Measurements from ENCODE around the gene RAB3A.

Gene RAB3A

GRCh38 chr19:18203863-18204393 is at the start of gene RAB3A:
TSS of gene RAB3A (minus strand) at chr19:18204042. CDS start at chr19:18202740, 1,302 bp downstream.
- DNase-seq (ENCODE audit: low read depth in 2 of 2), result peak; percentile 99 to 100

- no peak for DNase-seq (ENCODE audit: low read depth in 2 of 2)
These were observed 49.3 kb upstream of the RAB3A start for GRCh38 chr19:18253130-18253529.

GRCh38 chr19:18252370-18252717 is 48.5 kb upstream of the RAB3A start:
- DNase-seq (ENCODE audit: low read depth in 2 of 2), result no peak

GRCh38 chr19:18251587-18252369 is 47.9 kb upstream of the RAB3A start:
- peak; percentile 52 to 78 for DNase-seq (ENCODE audit: low read depth in 2 of 2)

GRCh38 chr19:18249834-18250233 is 46.0 kb upstream of the RAB3A start:
- no peak for DNase-seq (ENCODE audit: low read depth in 2 of 2)

- DNase-seq (ENCODE audit: low read depth in 2 of 2), result no peak
These were observed 41.5 kb upstream of the RAB3A start for GRCh38 chr19:18245297-18245696.

- DNase-seq (ENCODE audit: low read depth in 2 of 2), result no peak
These were observed 35.5 kb upstream of the RAB3A start for GRCh38 chr19:18239303-18239702.

GRCh38 chr19:18234194-18234593 is 30.4 kb upstream of the RAB3A start:
- DNase-seq (ENCODE audit: low read depth in 2 of 2), result no peak

- peak in 1 of 2 experiments; percentile 32 for DNase-seq (ENCODE audit: low read depth in 2 of 2)
These were observed 29.5 kb upstream of the RAB3A start for GRCh38 chr19:18233224-18233825.

GRCh38 chr19:18232540-18233223 is 28.8 kb upstream of the RAB3A start:
- DNase-seq (ENCODE audit: low read depth in 2 of 2), result no peak

- DNase-seq (ENCODE audit: low read depth in 2 of 2), result no peak
These were observed 27.9 kb upstream of the RAB3A start for GRCh38 chr19:18231775-18232174.

GRCh38 chr19:18230941-18231734 is 27.3 kb upstream of the RAB3A start:
- no peak for DNase-seq (ENCODE audit: low read depth in 2 of 2)

- DNase-seq (ENCODE audit: low read depth in 2 of 2), result no peak
These were observed 26.1 kb upstream of the RAB3A start for GRCh38 chr19:18229915-18230314.

- no peak for DNase-seq (ENCODE audit: low read depth in 2 of 2)
These were observed 25.6 kb upstream of the RAB3A start for GRCh38 chr19:18229474-18229873.

- no peak for DNase-seq (ENCODE audit: low read depth in 2 of 2)
These were observed 24.0 kb upstream of the RAB3A start for GRCh38 chr19:18227781-18228271.

GRCh38 chr19:18226956-18227780 is 23.3 kb upstream of the RAB3A start:
- no peak for DNase-seq (ENCODE audit: low read depth in 2 of 2)

- no peak for DNase-seq (ENCODE audit: low read depth in 2 of 2)
These were observed 22.0 kb upstream of the RAB3A start, which contains the start of gene PDE4C for GRCh38 chr19:18225702-18226468. TSS of gene PDE4C (minus strand) at chr19:18226438. CDS start at chr19:18226415, 23 bp downstream.

- no peak for DNase-seq (ENCODE audit: low read depth in 2 of 2)
These were observed 21.5 kb upstream of the RAB3A start for GRCh38 chr19:18225355-18225701.

GRCh38 chr19:18224525-18225354 is 20.9 kb upstream of the RAB3A start:
- peak; percentile 86 to 94 for DNase-seq (ENCODE audit: low read depth in 2 of 2)

All from stimulated activated CD4-positive, alpha-beta T cell treated with anti-CD3 and anti-CD28 coated beads, Interleukin-12 subunit alpha, Interleukin-12 subunit beta, amount 100 ng/mL, for 24 hours (primary cell).